Neural crest cell (in vitro differentiated cells): ENCODE data around the gene CDKN2B-AS1. TPM values are rescaled to one million over a fixed set of nuclear protein-coding genes. Genes with fewer than 3 reads are reported as not detected.
A peak's percentile ranks its signal among the peaks of the same experiment; 100 is the strongest.

Experiments used
- DNase-seq: peaks from one replicate; pipeline ENCODE4 v3.0.0; 2021; ENCODE audit warnings: low read depth, mixed read lengths, low spot score
- H3K27ac Mint-ChIP-seq: one replicate; pipeline ENCODE4 v1.8.0; 2021; ENCODE audit warnings: mild to moderate bottlenecking, mixed read lengths; ENCODE audit not compliant: unreplicated experiment
- H3K27me3 Mint-ChIP-seq: 2 replicates; pipeline ENCODE4 v1.8.0; 2021; ENCODE audit warnings: low read depth, mild to moderate bottlenecking, mixed read lengths
- H3K36me3 Mint-ChIP-seq: 2 replicates; pipeline ENCODE4 v1.8.0; 2021; ENCODE audit warnings: low read depth, mild to moderate bottlenecking, mixed read lengths
- H3K4me1 Mint-ChIP-seq: 2 replicates; pipeline ENCODE4 v1.8.0; 2021; ENCODE audit warnings: mixed read lengths
- H3K4me3 Mint-ChIP-seq: one replicate; pipeline ENCODE4 v1.8.0; 2021; ENCODE audit warnings: mild to moderate bottlenecking, mixed read lengths
- H3K9me3 Mint-ChIP-seq: 2 replicates; pipeline ENCODE4 v1.8.0; 2021; ENCODE audit warnings: mixed read lengths
- CTCF ChIP-seq: fragments of 200-600 bp; sonication (generic); conservative IDR thresholded peaks from 2 replicates; pipeline ENCODE4 v1.5.0; 2021; ENCODE audit warnings: antibody characterized with exemption, mild to moderate bottlenecking
- total RNA-seq: library from RNA; stranded (reverse); gene quantifications from 2 replicates; pipeline ENCODE4 v1.2.1, GENCODE V29; 2021

CDKN2B-AS1 gene
- total RNA-seq, 1 donor from 2014 or later: 0.21 TPM

GRCh38 chr9:21996438-21996837, 1.8 kb downstream of the CDKN2B-AS1 start:
- Mint-ChIP-seq H3K9me3 (no peaks in the 10 kb centered on the region), H3K4me1 (peaks cover 13% of the 10 kb centered on the region), H3K4me3 (peak overlapping the region; percentile 73), H3K36me3 (no peaks in the 10 kb centered on the region), H3K27me3 (peaks cover 88% of the 10 kb centered on the region), H3K27ac (no peak overlapping the region)
- TF ChIP-seq CTCF: no peak
- no peak for DNase-seq

- Mint-ChIP-seq H3K27me3 (peaks cover 88% of the 10 kb centered on the region), H3K4me3 (peak overlapping the region; percentile 73)
These were observed 2.3 kb downstream of the CDKN2B-AS1 start for GRCh38 chr9:21996858-21997257.

GRCh38 chr9:21997480-21997879, 2.9 kb downstream of the CDKN2B-AS1 start:
- no peak for DNase-seq
- Mint-ChIP-seq H3K27ac (no peak overlapping the region), H3K27me3 (peaks cover 91% of the 10 kb centered on the region), H3K4me1 (peaks cover 13% of the 10 kb centered on the region), H3K4me3 (no peak overlapping the region), H3K9me3 (no peaks in the 10 kb centered on the region), H3K36me3 (no peaks in the 10 kb centered on the region)
- no peak for TF ChIP-seq CTCF

More at GRCh38 chr9:21996858-21997257, 2.3 kb downstream of the CDKN2B-AS1 start:
- no peaks in the 10 kb centered on the region for H3K9me3 Mint-ChIP-seq
- H3K27ac Mint-ChIP-seq: no peak overlapping the region
- DNase-seq: no peak
- TF ChIP-seq CTCF: no peak
- peaks cover 13% of the 10 kb centered on the region for H3K4me1 Mint-ChIP-seq
- no peaks in the 10 kb centered on the region for H3K36me3 Mint-ChIP-seq

GRCh38 chr9:21998026-21998425, 3.4 kb downstream of the CDKN2B-AS1 start:
- no peaks in the 10 kb centered on the region for H3K36me3 Mint-ChIP-seq
- TF ChIP-seq CTCF: no peak
- H3K27ac Mint-ChIP-seq: no peak overlapping the region
- H3K4me1 Mint-ChIP-seq: peaks cover 13% of the 10 kb centered on the region
- H3K4me3 Mint-ChIP-seq: no peak overlapping the region
- no peaks in the 10 kb centered on the region for H3K9me3 Mint-ChIP-seq
- peaks cover 93% of the 10 kb centered on the region for H3K27me3 Mint-ChIP-seq
- DNase-seq: no peak

- no peaks in the 10 kb centered on the region for H3K36me3 Mint-ChIP-seq
- no peak overlapping the region for H3K27ac Mint-ChIP-seq
- DNase-seq: no peak
- H3K4me1 Mint-ChIP-seq: no peaks in the 10 kb centered on the region
- H3K9me3 Mint-ChIP-seq: no peaks in the 10 kb centered on the region
- no peak overlapping the region for H3K4me3 Mint-ChIP-seq
- TF ChIP-seq CTCF: no peak
- H3K27me3 Mint-ChIP-seq: peaks cover 94% of the 10 kb centered on the region
These were observed 7.4 kb downstream of the CDKN2B-AS1 start for GRCh38 chr9:22002038-22002437.
